ENCODE data around the gene OPN5. TPM values are rescaled to one million over a fixed set of nuclear protein-coding genes. Genes with fewer than 3 reads are reported as not detected.
"Not testable (repeated sequence)": the region's sequence is repeated elsewhere in the genome, so short reads cannot be mapped to it uniquely, and the experiment has no call there.

OPN5 gene
- total RNA-seq, 2 donors from 2014 or later = not detected

DNA sequence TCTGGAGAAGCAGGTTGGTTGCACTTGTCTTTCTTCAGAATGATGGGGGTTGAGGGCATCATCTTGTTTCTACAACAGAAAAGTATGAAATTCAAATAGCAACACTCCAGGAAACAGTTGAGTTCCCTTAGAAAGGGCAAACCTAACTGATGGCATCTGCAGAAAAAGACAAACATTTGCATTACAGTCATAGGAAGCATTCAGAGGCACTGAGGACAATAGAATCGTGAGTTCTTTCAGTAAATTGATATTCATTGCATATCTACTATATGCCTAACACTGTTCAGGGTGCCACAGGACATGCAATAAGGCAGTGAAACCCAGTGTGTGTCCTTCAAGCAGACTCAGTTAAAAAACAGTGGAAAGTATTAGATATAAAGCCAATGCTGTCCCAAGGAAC is 41.1 kb upstream of the OPN5 start:
- Histone ChIP-seq H3K9me3 (no peaks in the 10 kb centered on the region), H3K27ac (no peak overlapping the region), H3K4me3 (no peak overlapping the region), H3K4me1 (ENCODE audit: control insufficient read depth in 1 of 2, low read depth in 2 of 2) (no peaks in the 10 kb centered on the region), H3K27me3 (replicated peaks; ENCODE audit: insufficient read depth) (no peaks in the 10 kb centered on the region), H3K36me3 (no peaks in the 10 kb centered on the region)
- TF ChIP-seq, protein P1, sequence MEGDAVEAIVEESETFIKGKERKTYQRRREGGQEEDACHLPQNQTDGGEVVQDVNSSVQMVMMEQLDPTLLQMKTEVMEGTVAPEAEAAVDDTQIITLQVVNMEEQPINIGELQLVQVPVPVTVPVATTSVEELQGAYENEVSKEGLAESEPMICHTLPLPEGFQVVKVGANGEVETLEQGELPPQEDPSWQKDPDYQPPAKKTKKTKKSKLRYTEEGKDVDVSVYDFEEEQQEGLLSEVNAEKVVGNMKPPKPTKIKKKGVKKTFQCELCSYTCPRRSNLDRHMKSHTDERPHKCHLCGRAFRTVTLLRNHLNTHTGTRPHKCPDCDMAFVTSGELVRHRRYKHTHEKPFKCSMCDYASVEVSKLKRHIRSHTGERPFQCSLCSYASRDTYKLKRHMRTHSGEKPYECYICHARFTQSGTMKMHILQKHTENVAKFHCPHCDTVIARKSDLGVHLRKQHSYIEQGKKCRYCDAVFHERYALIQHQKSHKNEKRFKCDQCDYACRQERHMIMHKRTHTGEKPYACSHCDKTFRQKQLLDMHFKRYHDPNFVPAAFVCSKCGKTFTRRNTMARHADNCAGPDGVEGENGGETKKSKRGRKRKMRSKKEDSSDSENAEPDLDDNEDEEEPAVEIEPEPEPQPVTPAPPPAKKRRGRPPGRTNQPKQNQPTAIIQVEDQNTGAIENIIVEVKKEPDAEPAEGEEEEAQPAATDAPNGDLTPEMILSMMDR (IDR thresholded peaks at IDR 0.05) = no peak
- ATAC-seq (ENCODE audit: insufficient number of reproducible peaks, low FRiP score, low read depth) (no peak), DNase-seq (ENCODE audit: low spot score) (no peak)

GRCh38 chr6:47741807-47742206 is 40.0 kb upstream of the OPN5 start:
- no peaks in the 10 kb centered on the region for H3K27me3 ChIP-seq (replicated peaks; ENCODE audit: insufficient read depth)
- H3K36me3 ChIP-seq = no peaks in the 10 kb centered on the region
- H3K4me1 ChIP-seq (ENCODE audit: control insufficient read depth in 1 of 2, low read depth in 2 of 2) = no peaks in the 10 kb centered on the region
- peak; percentile 55 for ATAC-seq (ENCODE audit: insufficient number of reproducible peaks, low FRiP score, low read depth)
- H3K9me3 ChIP-seq = no peaks in the 10 kb centered on the region
- no peak overlapping the region for H3K27ac ChIP-seq
- no peak overlapping the region for H3K4me3 ChIP-seq
- TF ChIP-seq, protein P1 (IDR thresholded peaks at IDR 0.05) = no peak
- DNase-seq (ENCODE audit: low spot score) = no peak

- no peaks in the 10 kb centered on the region for H3K9me3 ChIP-seq
- no peak overlapping the region for H3K4me3 ChIP-seq
- ATAC-seq (ENCODE audit: insufficient number of reproducible peaks, low FRiP score, low read depth) = no peak
Observed at GRCh38 chr6:47743744-47744143, 38.1 kb upstream of the OPN5 start.

DNA sequence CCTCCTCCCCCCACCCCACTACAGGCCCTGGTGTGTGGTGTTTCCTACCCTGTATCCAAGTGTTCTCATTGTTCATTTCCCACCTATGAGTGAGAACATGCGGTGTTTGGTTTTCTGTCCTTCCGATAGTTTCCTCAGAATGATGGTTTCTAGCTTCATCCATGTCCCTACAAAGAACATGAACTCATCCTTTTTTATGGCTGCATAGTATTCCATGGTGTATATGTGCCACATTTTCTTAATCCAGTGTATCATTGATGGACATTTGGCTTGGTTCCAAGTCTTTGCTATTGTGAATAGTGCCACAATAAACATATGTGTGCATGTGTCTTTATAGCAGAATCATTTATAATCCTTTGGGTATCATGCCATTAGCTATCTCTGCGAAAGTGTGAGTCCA is 36.6 kb upstream of the OPN5 start:
- H3K27ac ChIP-seq; H3K4me1 ChIP-seq (ENCODE audit: control insufficient read depth in 1 of 2, low read depth in 2 of 2); ATAC-seq (ENCODE audit: insufficient number of reproducible peaks, low FRiP score, low read depth); H3K27me3 ChIP-seq (replicated peaks; ENCODE audit: insufficient read depth); H3K9me3 ChIP-seq; DNase-seq (ENCODE audit: low spot score); H3K36me3 ChIP-seq; H3K4me3 ChIP-seq: not testable (repeated sequence)

More at GRCh38 chr6:47743744-47744143, 38.1 kb upstream of the OPN5 start:
- Histone ChIP-seq H3K27ac (no peak overlapping the region), H3K36me3 (no peaks in the 10 kb centered on the region), H3K27me3 (replicated peaks; ENCODE audit: insufficient read depth) (no peaks in the 10 kb centered on the region), H3K4me1 (ENCODE audit: control insufficient read depth in 1 of 2, low read depth in 2 of 2) (no peaks in the 10 kb centered on the region)
- DNase-seq (ENCODE audit: low spot score) = no peak
- TF ChIP-seq, protein P1 (IDR thresholded peaks at IDR 0.05) = no peak

DNA sequence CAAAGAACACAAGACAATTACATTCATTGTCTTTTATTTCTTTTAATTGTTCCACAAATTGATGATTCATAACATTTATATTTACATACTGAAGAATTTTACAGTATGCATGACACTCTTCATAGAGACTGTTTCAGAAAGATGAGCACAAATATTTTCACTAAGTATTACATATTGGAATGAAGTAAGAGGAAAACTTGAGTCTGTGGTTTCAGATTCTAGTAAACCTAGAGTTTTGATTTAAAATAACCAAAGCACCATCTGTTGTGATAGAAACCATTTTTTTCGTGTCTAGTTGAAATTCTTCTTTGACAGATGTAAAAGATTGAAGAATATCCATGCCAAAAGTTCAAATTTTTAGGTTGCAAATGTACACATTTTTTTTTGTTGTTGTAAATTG is 32.1 kb upstream of the OPN5 start:
- ATAC-seq (ENCODE audit: insufficient number of reproducible peaks, low FRiP score, low read depth) (no peak), DNase-seq (ENCODE audit: low spot score) (no peak)
- no peak overlapping the region for H3K4me3 ChIP-seq
- TF ChIP-seq, protein P1 (IDR thresholded peaks at IDR 0.05) = no peak
- no peaks in the 10 kb centered on the region for H3K4me1 ChIP-seq (ENCODE audit: control insufficient read depth in 1 of 2, low read depth in 2 of 2)
- H3K36me3 ChIP-seq = no peaks in the 10 kb centered on the region
- no peaks in the 10 kb centered on the region for H3K27me3 ChIP-seq (replicated peaks; ENCODE audit: insufficient read depth)
- no peak overlapping the region for H3K27ac ChIP-seq
- no peaks in the 10 kb centered on the region for H3K9me3 ChIP-seq

DNA sequence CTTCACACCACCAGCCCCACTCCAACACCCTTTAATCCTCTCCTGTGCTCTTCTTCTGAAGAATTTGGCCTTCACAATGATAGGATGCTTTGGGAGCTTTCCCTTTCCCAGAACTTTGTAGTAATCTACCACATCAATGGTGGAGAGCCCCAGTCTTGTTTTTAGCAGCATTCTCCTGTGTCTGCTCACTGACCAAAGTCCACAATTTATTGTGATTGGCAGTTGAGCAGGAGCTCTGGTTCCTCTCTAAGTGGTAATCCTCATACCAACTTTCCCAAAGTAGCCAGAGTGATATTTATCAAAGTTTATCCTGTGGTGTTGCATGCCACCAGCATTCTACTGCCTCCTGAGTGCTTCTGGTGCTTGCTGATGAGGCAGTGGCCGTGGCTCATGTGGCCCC is 29.0 kb upstream of the OPN5 start:
- ATAC-seq (ENCODE audit: insufficient number of reproducible peaks, low FRiP score, low read depth) (no peak), DNase-seq (ENCODE audit: low spot score) (no peak)
- Histone ChIP-seq H3K27ac (no peak overlapping the region), H3K4me1 (ENCODE audit: control insufficient read depth in 1 of 2, low read depth in 2 of 2) (no peaks in the 10 kb centered on the region), H3K4me3 (no peak overlapping the region), H3K27me3 (replicated peaks; ENCODE audit: insufficient read depth) (no peaks in the 10 kb centered on the region), H3K36me3 (no peaks in the 10 kb centered on the region), H3K9me3 (no peaks in the 10 kb centered on the region)
- TF ChIP-seq, protein P1 (IDR thresholded peaks at IDR 0.05) = no peak

All from thoracic aorta (tissue), 2 donors.